NCI-H128 (cell line): ENCODE measurements around the gene NFAM1.

Source experiments
- DNase-seq: peaks from one replicate; lab custom pipeline; 2025; ENCODE audit not compliant: unreplicated experiment; lab: John Stamatoyannopoulos, UW

NFAM1 gene

GRCh38 chr22:42384506-42384905 is 47.7 kb downstream of the NFAM1 start:
- DNase-seq: no peak

- no peak for DNase-seq
These were observed 48.3 kb downstream of the NFAM1 start for GRCh38 chr22:42383851-42384417.

- no peak for DNase-seq
These were observed 48.9 kb downstream of the NFAM1 start for GRCh38 chr22:42383287-42383686.

- DNase-seq: no peak
These were observed 51.2 kb downstream of the NFAM1 start for GRCh38 chr22:42380769-42381551.

GRCh38 chr22:42379966-42380537 is 52.2 kb downstream of the NFAM1 start:
- no peak for DNase-seq

- DNase-seq: no peak
These were observed 55.3 kb downstream of the NFAM1 start for GRCh38 chr22:42376711-42377554.

GRCh38 chr22:42375982-42376381 is 56.2 kb downstream of the NFAM1 start:
- no peak for DNase-seq

- peak; percentile 24 for DNase-seq
These were observed 59.2 kb downstream of the NFAM1 start for GRCh38 chr22:42372976-42373375.

- DNase-seq: no peak
These were observed 60.7 kb downstream of the NFAM1 start for GRCh38 chr22:42371501-42371900.

GRCh38 chr22:42371099-42371498 is 61.1 kb downstream of the NFAM1 start:
- DNase-seq: no peak

- peak; percentile 59 for DNase-seq
These were observed 62.8 kb downstream of the NFAM1 start for GRCh38 chr22:42369250-42370041.

- DNase-seq: no peak
These were observed 63.6 kb downstream of the NFAM1 start for GRCh38 chr22:42368379-42369249.

GRCh38 chr22:42367980-42368378 is 64.2 kb downstream of the NFAM1 start:
- no peak for DNase-seq

GRCh38 chr22:42366806-42367581 is 65.2 kb downstream of the NFAM1 start:
- no peak for DNase-seq

- DNase-seq: no peak
These were observed 66.1 kb downstream of the NFAM1 start for GRCh38 chr22:42365942-42366695.

GRCh38 chr22:42365111-42365865 is 66.9 kb downstream of the NFAM1 start:
- peak; percentile 50 for DNase-seq

GRCh38 chr22:42364604-42365110 is 67.5 kb downstream of the NFAM1 start:
- no peak for DNase-seq
